HepG2 (cell line): ENCODE data around the gene SORBS2. TPM values are rescaled to one million over a fixed set of nuclear protein-coding genes. Genes with fewer than 3 reads are reported as not detected.

Experiments used
- ARID4A ChIP-seq: sonication (generic); formaldehyde crosslinking; IDR thresholded peaks from 2 replicates; pipeline ENCODE4 v1.5.0; 2020; ENCODE audit warnings: mild to moderate bottlenecking, missing genetic modification reagents, borderline replicate concordance
- FOXP1 ChIP-seq, 2 experiments: fragments of 450-650 bp in 1 of 2; IDR thresholded peaks; 2 replicates each; pipeline ENCODE4 v1.6.1; 2017 to 2018; ENCODE audit warnings: antibody characterized with exemption in 1 of 2
- FOXP4 ChIP-seq: sonication (generic); formaldehyde crosslinking; IDR thresholded peaks from 2 replicates; pipeline ENCODE4 v1.4.0; 2020; ENCODE audit warnings: missing genetic modification reagents
- GATA4 ChIP-seq: sonication (generic); IDR thresholded peaks from 2 replicates; pipeline ENCODE4 v1.6.1; 2016; ENCODE audit warnings: antibody characterized with exemption, low read depth, borderline replicate concordance
- NCOR1 ChIP-seq: fragments of 200-600 bp; sonication (generic); IDR thresholded peaks from 2 replicates; pipeline ENCODE4 v1.7.0; 2017; ENCODE audit warnings: antibody characterized with exemption, low read length, borderline replicate concordance
- NFIC ChIP-seq: IDR thresholded peaks from 2 replicates; pipeline ENCODE4 v1.6.1; 2012; ENCODE audit warnings: mild to moderate bottlenecking, low read length, inconsistent platforms
- NR2C2 ChIP-seq: sonication (generic); formaldehyde crosslinking; IDR thresholded peaks from 2 replicates; pipeline ENCODE4 v1.4.0; 2020; ENCODE audit warnings: missing genetic modification reagents, mild to moderate bottlenecking, moderate library complexity, borderline replicate concordance
- NR2F2 ChIP-seq: IDR thresholded peaks from 2 replicates; pipeline ENCODE4 v1.6.1; 2012; ENCODE audit warnings: low read depth, inconsistent platforms, borderline replicate concordance
- SOX5 ChIP-seq: IDR thresholded peaks from 2 replicates; pipeline ENCODE4 v1.6.1; 2016; ENCODE audit warnings: borderline replicate concordance
- ZBTB34 ChIP-seq: sonication (generic); formaldehyde crosslinking; IDR thresholded peaks from 2 replicates; pipeline ENCODE4 v1.8.0; 2022; ENCODE audit warnings: mild to moderate bottlenecking, missing genetic modification reagents
- ZMYM4 ChIP-seq: sonication (generic); formaldehyde crosslinking; IDR thresholded peaks from 2 replicates; pipeline ENCODE4 v1.8.1; 2023; ENCODE audit warnings: mild to moderate bottlenecking, missing genetic modification reagents
- ZNF18 ChIP-seq: sonication (generic); formaldehyde crosslinking; IDR thresholded peaks from 2 replicates; pipeline ENCODE4 v1.8.0; 2022; ENCODE audit warnings: mild to moderate bottlenecking, missing genetic modification reagents; ENCODE audit not compliant: insufficient replicate concordance
- ZNF510 ChIP-seq: sonication (generic); formaldehyde crosslinking; IDR thresholded peaks from 2 replicates; pipeline ENCODE4 v1.4.0; 2020; ENCODE audit warnings: low read depth, mild to moderate bottlenecking, missing genetic modification reagents
- ZNF570 ChIP-seq: sonication (generic); formaldehyde crosslinking; IDR thresholded peaks from 2 replicates; pipeline ENCODE4 v1.4.0; 2020; ENCODE audit warnings: mild to moderate bottlenecking, missing genetic modification reagents, borderline replicate concordance
- ZNF639 ChIP-seq: conservative IDR thresholded peaks from 2 replicates; pipeline ENCODE4 v1.6.1; 2018; ENCODE audit warnings: missing genetic modification reagents
- polyA plus RNA-seq, 8 experiments: library from polyadenylated mRNA; depleted of rRNA in 3 of 8; stranded (reverse) in 7 of 8; unstranded in 1 of 8; fragments of >200 nt; fragmentation: Illumina TruSeq in 4 of 8; extraction: Trizol in 4 of 8; gene quantifications; 2 replicates each; pipeline versions ENCODE4 v1.2.1 to v1.2.3, GENCODE V29; 2011 to 2016; ENCODE audit warnings: low read depth in 4 of 8, missing spikeins in 1 of 8, mixed read lengths in 1 of 8; ENCODE audit not compliant: insufficient read depth in 1 of 8
- total RNA-seq, 5 experiments: library from RNA; depleted of rRNA; stranded (reverse); fragments of >200 nt; fragmentation: Illumina TruSeq; extraction: Trizol; gene quantifications; 2 replicates each; pipeline ENCODE4 v1.2.3, GENCODE V29; 2016; ENCODE audit warnings: low read depth in 1 of 5

SORBS2 gene
- total and polyA plus RNA-seq, 2 of the 13 experiments (the other 11 are each of a cell fraction or from before 2014, with no cell fraction given) = 25.0 to 80.5 TPM

- TF ChIP-seq ZBTB34 (CRISPR knock-in tag) (0 out of 2 replicates have a peak, but pooled peaks have one; percentile 25), FOXP4 (CRISPR knock-in tag) (peak; percentile 56; the same call in 1 of the 2 replicates), ZNF639 (CRISPR knock-in tag) (no peak), FOXP1 (IDR thresholded peaks at IDR 0.05) (no peak), FOXP1 (CRISPR knock-in tag; IDR thresholded peaks at IDR 0.05) (peak; percentile 59; the same call in 1 of the 2 replicates), ZNF510 (no peak), ZMYM4 (CRISPR knock-in tag) (peak; percentile 23; the same call in 1 of the 2 replicates), ZNF18 (CRISPR knock-in tag) (no peak), NR2C2 (CRISPR knock-in tag) (0 out of 2 replicates have a peak, but pooled peaks have one; percentile 35), SOX5 (CRISPR knock-in tag) (peak; percentile 81; the same call in 1 of the 2 replicates), NCOR1 (peak; percentile 56; the same call in 1 of the 2 replicates), NFIC (0 out of 2 replicates have a peak, but pooled peaks have one; percentile 19), ZNF570 (CRISPR knock-in tag) (no peak), GATA4 (0 out of 2 replicates have a peak, but pooled peaks have one; percentile 35), ARID4A (CRISPR knock-in tag) (peak; percentile 27; the same call in 1 of the 2 replicates), NR2F2 (peak; percentile 65)
These were observed 24.5 kb upstream of the SORBS2 start (continued) for GRCh38 chr4:185836241-185837084.
